Endodermal cell (in vitro differentiated cells): ENCODE results near the gene LDLRAD4. TPM values are rescaled to one million over a fixed set of nuclear protein-coding genes. Genes with fewer than 3 reads are reported as not detected.

Experiments used
- DNase-seq: peaks from one replicate; pipeline ENCODE4 v3.0.0-alpha.2; 2017
- H3K27ac ChIP-seq: 2 replicates; pipeline ENCODE4 v1.5.1; 2013; ENCODE audit warnings: mild to moderate bottlenecking, low read depth, low read length, moderate library complexity
- H3K27me3 ChIP-seq: 2 replicates; pipeline ENCODE4 v1.6.1; 2013; ENCODE audit warnings: mild to moderate bottlenecking, low read length, moderate library complexity; ENCODE audit not compliant: insufficient read depth, control insufficient read depth, poor library complexity, severe bottlenecking
- H3K36me3 ChIP-seq: 2 replicates; pipeline ENCODE4 v1.7.0; 2013; ENCODE audit warnings: mild to moderate bottlenecking, low read length, moderate library complexity; ENCODE audit not compliant: control insufficient read depth, insufficient read depth
- H3K4me1 ChIP-seq: one replicate; pipeline ENCODE4 v1.7.0; 2013; ENCODE audit warnings: low read length; ENCODE audit not compliant: control insufficient read depth, insufficient read depth
- H3K4me3 ChIP-seq: 2 replicates; pipeline ENCODE4 v1.5.1; 2013; ENCODE audit warnings: mild to moderate bottlenecking, low read length, moderate library complexity
- H3K9ac ChIP-seq: 2 replicates; pipeline ENCODE4 v1.6.1; 2013; ENCODE audit warnings: mild to moderate bottlenecking, low read length, moderate library complexity; ENCODE audit not compliant: poor library complexity, severe bottlenecking; ENCODE audit errors: extremely low read depth
- H3K9me3 ChIP-seq: 2 replicates; pipeline ENCODE4 v1.6.1; 2013; ENCODE audit warnings: mild to moderate bottlenecking, low read length, moderate library complexity; ENCODE audit not compliant: control insufficient read depth
- H3K27ac Mint-ChIP-seq: 2 replicates; pipeline ENCODE4 v1.8.0; 2020; ENCODE audit warnings: mixed read lengths
- H3K27me3 Mint-ChIP-seq: 2 replicates; pipeline ENCODE4 v1.8.0; 2021; ENCODE audit warnings: mild to moderate bottlenecking, mixed read lengths; ENCODE audit not compliant: insufficient read depth
- H3K36me3 Mint-ChIP-seq: 2 replicates; pipeline ENCODE4 v1.8.0; 2020; ENCODE audit warnings: low read depth, mixed read lengths
- H3K4me1 Mint-ChIP-seq: 2 replicates; pipeline ENCODE4 v1.8.0; 2020; ENCODE audit warnings: mixed read lengths
- H3K4me3 Mint-ChIP-seq: 2 replicates; pipeline ENCODE4 v1.8.0; 2020; ENCODE audit warnings: mild to moderate bottlenecking, moderate library complexity, mixed read lengths
- H3K9me3 Mint-ChIP-seq: 2 replicates; pipeline ENCODE4 v1.8.0; 2020; ENCODE audit warnings: mild to moderate bottlenecking, mixed read lengths
- CTCF ChIP-seq: fragments of 200-600 bp; sonication (generic); conservative IDR thresholded peaks from 2 replicates; pipeline ENCODE4 v1.5.0; 2021; ENCODE audit warnings: antibody characterized with exemption, mild to moderate bottlenecking
- WGBS, 2 experiments: methylation state at CpG; one replicate each; pipeline versions ENCODE4 v1.1.5 to v1.1.7; 2013; ENCODE audit warnings: missing lambda C conversion rate in 2 of 2, mixed read lengths in 1 of 2; ENCODE audit not compliant: insufficient coverage in 1 of 2, insufficient read length in 1 of 2; 5-methylcytosine and 5-hydroxymethylcytosine counted together
- total RNA-seq, 2 donors: library from RNA; stranded (reverse); fragmentation: NEBNext Ultra II Directional in 1 of 2; extraction: Animal tissue kit (Norgen Biotek cat#: 25700) in 1 of 2; gene quantifications; 2 replicates in 1 of 2; 3 replicates in 1 of 2; pipeline ENCODE4 v1.2.1, GENCODE V29; 2021

The LDLRAD4 gene
- total RNA-seq, 2 donors from 2014 or later, result 14.9 to 15.1 TPM

GRCh38 chr18:13243363-13243762 lies 24.8 kb downstream of the LDLRAD4 start:
- peaks cover 6% of the 10 kb centered on the region for H3K4me1 Mint-ChIP-seq
- no peak for TF ChIP-seq CTCF
- no peaks in the 10 kb centered on the region for H3K9me3 ChIP-seq
- H3K36me3 ChIP-seq, result no peaks in the 10 kb centered on the region
- H3K27me3 ChIP-seq, result peaks cover 3% of the 10 kb centered on the region
- H3K27me3 Mint-ChIP-seq, result no peaks in the 10 kb centered on the region
- no peak overlapping the region for H3K9ac ChIP-seq
- no peak overlapping the region for H3K4me3 ChIP-seq
- peaks cover 5% of the 10 kb centered on the region for H3K36me3 Mint-ChIP-seq
- H3K27ac ChIP-seq, result no peak overlapping the region
- H3K4me3 Mint-ChIP-seq, result no peak overlapping the region
- WGBS, 2 experiments, result 85 to 92% methylated on average over 2 to 9 of the region's 9 CpGs
- H3K9me3 Mint-ChIP-seq, result no peaks in the 10 kb centered on the region
- no peak overlapping the region for H3K27ac Mint-ChIP-seq
- H3K4me1 ChIP-seq, result peaks cover 6% of the 10 kb centered on the region
- no peak for DNase-seq

- H3K27ac ChIP-seq, result no peak overlapping the region
- H3K27me3 ChIP-seq, result no peaks in the 10 kb centered on the region
- peaks cover 5% of the 10 kb centered on the region for H3K4me1 Mint-ChIP-seq
- H3K27ac Mint-ChIP-seq, result no peak overlapping the region
- H3K27me3 Mint-ChIP-seq, result no peaks in the 10 kb centered on the region
- WGBS, 2 experiments, result 27 to 35% methylated on average over 1 of the region's 1 CpG
- no peak overlapping the region for H3K9ac ChIP-seq
- no peaks in the 10 kb centered on the region for H3K9me3 Mint-ChIP-seq
- no peak overlapping the region for H3K4me3 ChIP-seq
- H3K4me3 Mint-ChIP-seq, result no peak overlapping the region
- TF ChIP-seq CTCF, result no peak
- peaks cover 5% of the 10 kb centered on the region for H3K36me3 Mint-ChIP-seq
- peaks cover 6% of the 10 kb centered on the region for H3K4me1 ChIP-seq
- no peaks in the 10 kb centered on the region for H3K9me3 ChIP-seq
- no peaks in the 10 kb centered on the region for H3K36me3 ChIP-seq
- DNase-seq, result no peak
Measured at GRCh38 chr18:13244135-13244534, 25.6 kb downstream of the LDLRAD4 start.

GRCh38 chr18:13245481-13246000 lies 27.0 kb downstream of the LDLRAD4 start:
- Histone ChIP-seq H3K36me3 (no peaks in the 10 kb centered on the region), H3K27me3 (no peaks in the 10 kb centered on the region)
- 86 to 94% methylated on average over 6 of the region's 6 CpGs for WGBS, 2 experiments

More at GRCh38 chr18:13245481-13246000, 27.0 kb downstream of the LDLRAD4 start:
- Mint-ChIP-seq H3K27ac (no peak overlapping the region), H3K4me3 (no peak overlapping the region), H3K27me3 (no peaks in the 10 kb centered on the region), H3K9me3 (no peaks in the 10 kb centered on the region), H3K36me3 (peaks cover 5% of the 10 kb centered on the region), H3K4me1 (no peaks in the 10 kb centered on the region)
- DNase-seq, result peak; percentile 44
- Histone ChIP-seq H3K27ac (no peak overlapping the region), H3K4me3 (no peak overlapping the region), H3K4me1 (no peaks in the 10 kb centered on the region), H3K9me3 (no peaks in the 10 kb centered on the region), H3K9ac (no peak overlapping the region)
- no peak for TF ChIP-seq CTCF
